Measurements from ENCODE around the gene HSPA2.
"Not testable (repeated sequence)": the region's sequence is repeated elsewhere in the genome, so short reads cannot be mapped to it uniquely, and the experiment has no call there.

HSPA2 gene

DNA sequence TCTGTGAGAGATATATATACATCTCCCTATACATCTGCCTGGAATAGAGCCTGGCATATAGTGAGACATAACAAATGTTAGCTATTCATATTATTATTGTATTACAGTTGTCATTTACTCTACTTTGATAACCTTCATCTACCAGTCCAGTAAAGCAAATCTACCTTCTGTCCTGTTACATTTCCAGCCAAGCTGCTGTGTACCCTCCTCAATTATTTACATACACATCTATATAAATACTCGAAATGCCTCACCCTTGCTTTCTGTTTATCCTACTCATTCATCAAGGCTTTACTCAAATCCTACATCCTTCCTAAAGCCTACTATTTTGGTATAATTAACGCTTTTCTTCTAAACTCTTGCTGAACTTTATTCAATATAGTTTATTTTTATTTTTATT is 27.3 kb upstream of the HSPA2 start:
- no peak overlapping the region for H3K4me3 ChIP-seq (ENCODE audit: low read depth, low read length)

DNA sequence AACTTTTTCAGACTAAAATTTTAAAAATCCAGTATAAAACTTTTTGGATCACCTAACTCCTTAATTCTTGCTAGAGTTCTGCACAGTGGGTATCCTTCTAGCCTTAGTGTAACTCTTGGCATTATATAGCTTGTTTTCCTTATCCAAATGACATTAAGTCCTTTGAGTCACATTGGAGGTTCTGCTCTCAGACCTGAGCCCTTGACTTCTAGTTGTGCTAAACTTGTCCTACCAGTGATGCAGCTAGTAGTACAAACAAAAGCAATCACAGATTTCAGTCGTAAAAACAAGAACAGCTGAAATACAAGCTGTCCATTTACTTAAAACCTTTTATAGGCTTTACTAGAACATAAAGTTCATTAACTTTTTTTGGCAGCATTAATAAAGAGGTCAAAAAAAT is 25.5 kb upstream of the HSPA2 start:
- H3K4me3 ChIP-seq (ENCODE audit: low read depth, low read length), result no peak overlapping the region

DNA sequence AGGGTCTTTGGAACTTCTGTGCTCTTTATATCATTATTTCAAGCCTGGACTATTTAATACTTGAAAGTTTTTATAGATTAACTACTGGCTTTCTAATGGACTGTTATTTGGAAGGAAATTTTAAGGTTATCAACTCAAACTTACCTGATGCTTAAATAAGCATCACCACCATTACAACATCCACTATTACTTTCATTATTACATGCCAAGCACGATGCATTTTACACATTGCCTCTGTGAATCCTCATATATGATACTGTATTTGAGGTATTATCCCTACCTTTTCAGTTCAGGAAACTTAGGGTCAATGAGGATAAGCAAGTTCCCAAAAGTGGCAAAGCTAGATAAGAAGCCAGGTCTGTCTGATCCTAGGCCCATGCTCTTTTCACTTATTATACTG is 23.6 kb upstream of the HSPA2 start:
- H3K4me3 ChIP-seq (ENCODE audit: low read depth, low read length), result no peak overlapping the region

DNA sequence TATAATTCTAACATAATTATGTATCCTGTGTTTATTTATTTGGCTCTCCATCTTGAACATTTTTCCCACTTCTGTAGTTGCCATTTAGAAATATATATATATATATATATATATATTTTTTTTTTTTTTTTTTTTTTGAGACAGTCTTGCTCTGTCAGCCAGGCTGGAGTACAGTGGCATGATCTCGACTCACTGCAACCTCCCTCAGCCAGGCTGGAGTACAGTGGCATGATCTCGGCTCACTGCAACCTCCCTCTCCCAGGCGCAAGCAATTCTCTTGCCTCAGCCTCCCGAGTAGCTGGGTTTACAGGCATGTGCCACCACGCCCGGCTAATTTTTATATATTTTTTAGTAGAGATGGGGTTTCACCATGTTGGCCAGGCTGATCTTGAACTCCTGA is 22.9 kb upstream of the HSPA2 start:
- H3K4me3 ChIP-seq (ENCODE audit: low read depth, low read length), result not testable (repeated sequence)

DNA sequence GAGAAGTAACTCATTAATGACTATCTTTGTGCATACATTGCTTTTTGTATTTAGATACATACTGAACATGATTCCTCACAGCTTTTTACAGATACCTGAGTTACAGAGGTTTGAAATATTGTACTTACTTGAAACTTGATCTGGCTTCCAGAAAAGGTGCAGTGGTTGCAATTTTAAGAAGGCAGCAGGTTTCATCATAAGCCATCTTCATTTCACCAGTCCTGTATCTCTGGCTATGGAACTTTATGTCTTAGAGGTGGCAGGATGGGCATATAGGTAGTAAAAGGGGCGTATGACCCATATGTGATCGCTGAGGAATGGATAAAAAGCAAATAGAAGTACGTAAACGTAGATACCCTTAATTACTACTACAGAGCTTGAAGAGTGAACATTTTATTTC is 22.3 kb upstream of the HSPA2 start:
- H3K4me3 ChIP-seq (ENCODE audit: low read depth, low read length), result no peak overlapping the region

DNA sequence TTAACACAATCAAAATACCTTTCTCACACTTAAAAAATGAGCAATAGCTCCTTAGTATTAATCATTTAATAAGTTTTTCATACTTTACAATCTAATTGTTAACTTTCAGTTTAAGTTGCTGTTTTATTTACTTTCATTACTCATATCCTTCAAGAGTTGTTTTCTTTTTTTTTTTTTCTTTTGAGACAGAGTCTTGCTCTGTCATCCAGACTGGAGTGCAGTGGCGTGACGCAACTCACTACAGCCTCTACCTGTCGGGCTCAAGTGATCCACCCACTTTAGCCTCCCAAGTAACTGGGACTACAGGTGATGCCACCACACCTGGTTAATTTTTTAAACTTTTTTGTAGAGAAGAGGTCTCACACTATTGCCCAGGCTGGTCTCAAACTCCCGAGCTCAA is 19.8 kb upstream of the HSPA2 start:
- H3K4me3 ChIP-seq (ENCODE audit: low read depth, low read length), result no peak overlapping the region

DNA sequence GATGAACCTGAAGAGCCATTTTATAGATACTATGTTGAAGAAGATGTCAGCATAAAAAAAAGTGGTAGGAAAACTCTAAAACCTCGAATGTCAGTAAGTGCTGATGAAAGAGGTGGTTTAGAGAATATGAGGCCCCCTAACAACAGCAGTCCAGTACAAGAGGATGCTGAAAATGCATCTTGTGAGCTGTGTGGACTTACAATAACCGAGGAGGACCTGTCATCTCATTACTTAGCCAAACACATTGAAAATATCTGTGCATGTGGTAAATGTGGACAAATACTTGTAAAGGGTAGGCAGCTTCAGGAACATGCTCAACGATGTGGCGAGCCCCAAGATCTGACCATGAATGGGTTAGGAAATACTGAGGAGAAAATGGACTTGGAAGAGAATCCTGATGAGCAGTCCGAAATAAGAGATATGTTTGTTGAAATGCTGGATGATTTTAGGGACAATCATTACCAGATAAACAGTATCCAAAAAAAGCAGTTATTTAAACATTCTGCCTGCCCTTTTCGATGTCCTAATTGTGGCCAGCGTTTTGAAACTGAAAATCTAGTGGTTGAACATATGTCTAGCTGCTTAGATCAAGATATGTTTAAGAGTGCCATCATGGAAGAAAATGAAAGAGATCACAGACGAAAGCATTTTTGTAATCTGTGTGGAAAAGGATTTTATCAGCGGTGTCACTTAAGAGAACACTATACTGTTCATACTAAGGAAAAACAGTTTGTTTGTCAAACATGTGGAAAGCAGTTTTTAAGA is 17.8 kb upstream of the HSPA2 start:
- no peak overlapping the region for H3K4me3 ChIP-seq (ENCODE audit: low read depth, low read length)

DNA sequence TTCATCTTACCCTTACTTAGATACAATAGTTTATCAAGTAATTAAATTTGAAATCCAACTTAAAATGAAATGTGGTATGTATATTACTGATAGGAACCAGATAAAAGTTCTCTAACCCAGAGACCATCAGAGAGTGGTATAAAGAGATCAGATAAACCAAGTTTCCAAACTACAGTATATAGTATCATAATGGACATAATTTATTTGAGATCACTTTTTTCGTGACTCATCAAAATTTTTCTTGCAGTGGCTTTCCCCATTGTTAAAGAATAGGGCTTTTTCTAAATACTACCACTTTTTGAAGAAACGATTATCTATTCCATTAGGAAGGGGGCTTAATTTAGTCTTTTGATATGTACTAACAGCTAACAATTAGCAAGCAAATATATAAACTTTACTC is 15.2 kb upstream of the HSPA2 start:
- H3K4me3 ChIP-seq (ENCODE audit: low read depth, low read length), result no peak overlapping the region

DNA sequence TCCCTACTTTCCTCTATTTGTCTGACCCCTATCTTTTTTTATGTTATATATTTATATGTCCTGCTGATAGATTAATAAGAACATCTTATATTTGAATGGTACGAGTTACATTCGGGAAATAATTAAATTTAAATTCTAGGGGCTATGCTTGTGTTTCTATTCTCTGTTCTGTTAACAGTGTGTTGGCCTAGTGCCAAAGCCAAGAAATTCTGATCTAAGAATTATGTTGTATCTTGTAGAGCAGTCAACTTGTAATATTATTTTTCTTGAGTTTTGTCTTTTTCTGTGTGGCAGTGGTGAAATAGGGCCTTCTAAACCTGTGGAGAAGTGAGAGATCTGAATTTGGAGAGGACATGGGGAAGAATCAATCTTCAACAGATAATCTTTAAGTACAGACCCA is 9.0 kb upstream of the HSPA2 start:
- no peak overlapping the region for H3K4me3 ChIP-seq (ENCODE audit: low read depth, low read length)

DNA sequence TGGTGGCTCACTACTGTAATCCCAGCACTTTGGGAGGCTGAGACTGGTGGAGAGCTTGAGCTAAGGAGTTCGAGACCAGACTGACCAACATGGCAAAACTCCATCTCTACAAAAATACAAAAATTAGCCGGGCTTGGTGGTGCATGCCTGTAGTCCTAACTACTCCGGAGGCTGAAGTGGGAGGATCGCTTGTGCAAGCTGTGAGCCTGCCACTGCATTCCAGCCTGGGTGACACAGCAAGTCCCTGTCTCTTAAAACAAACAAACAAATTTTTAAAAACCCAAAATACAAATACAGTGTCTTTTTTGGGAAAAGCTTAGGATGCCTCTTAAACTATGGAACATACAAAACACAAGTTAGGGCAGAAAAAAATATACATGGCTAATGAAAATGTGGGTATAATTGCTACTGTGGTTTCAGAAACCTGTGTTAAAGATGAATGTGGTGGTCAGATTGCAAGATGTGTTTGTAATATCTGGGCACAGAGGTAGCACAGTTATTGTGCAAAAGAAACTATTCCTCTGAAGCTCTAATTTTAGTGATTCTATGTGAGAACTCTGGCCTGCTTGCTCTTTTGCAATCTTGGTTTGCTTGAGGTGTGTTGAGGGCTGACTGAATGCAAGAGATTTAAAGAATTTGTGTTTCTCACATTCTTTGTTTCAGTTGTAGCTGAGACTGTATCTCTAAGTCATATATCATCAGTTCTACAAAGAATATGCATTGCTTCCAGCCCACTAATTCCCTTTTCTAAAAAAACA is 3.9 kb upstream of the HSPA2 start:
- H3K4me3 ChIP-seq (ENCODE audit: low read depth, low read length), result no peak overlapping the region

DNA sequence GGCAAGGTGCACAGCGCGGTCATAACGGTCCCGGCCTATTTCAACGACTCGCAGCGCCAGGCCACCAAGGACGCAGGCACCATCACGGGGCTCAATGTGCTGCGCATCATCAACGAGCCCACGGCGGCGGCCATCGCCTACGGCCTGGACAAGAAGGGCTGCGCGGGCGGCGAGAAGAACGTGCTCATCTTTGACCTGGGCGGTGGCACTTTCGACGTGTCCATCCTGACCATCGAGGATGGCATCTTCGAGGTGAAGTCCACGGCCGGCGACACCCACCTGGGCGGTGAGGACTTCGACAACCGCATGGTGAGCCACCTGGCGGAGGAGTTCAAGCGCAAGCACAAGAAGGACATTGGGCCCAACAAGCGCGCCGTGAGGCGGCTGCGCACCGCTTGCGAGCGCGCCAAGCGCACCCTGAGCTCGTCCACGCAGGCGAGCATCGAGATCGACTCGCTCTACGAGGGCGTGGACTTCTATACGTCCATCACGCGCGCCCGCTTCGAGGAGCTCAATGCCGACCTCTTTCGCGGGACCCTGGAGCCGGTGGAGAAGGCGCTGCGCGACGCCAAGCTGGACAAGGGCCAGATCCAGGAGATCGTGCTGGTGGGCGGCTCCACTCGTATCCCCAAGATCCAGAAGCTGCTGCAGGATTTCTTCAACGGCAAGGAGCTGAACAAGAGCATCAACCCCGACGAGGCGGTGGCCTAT is 875 bp downstream of the HSPA2 start:
- no peak overlapping the region for H3K4me3 ChIP-seq (ENCODE audit: low read depth, low read length)

DNA sequence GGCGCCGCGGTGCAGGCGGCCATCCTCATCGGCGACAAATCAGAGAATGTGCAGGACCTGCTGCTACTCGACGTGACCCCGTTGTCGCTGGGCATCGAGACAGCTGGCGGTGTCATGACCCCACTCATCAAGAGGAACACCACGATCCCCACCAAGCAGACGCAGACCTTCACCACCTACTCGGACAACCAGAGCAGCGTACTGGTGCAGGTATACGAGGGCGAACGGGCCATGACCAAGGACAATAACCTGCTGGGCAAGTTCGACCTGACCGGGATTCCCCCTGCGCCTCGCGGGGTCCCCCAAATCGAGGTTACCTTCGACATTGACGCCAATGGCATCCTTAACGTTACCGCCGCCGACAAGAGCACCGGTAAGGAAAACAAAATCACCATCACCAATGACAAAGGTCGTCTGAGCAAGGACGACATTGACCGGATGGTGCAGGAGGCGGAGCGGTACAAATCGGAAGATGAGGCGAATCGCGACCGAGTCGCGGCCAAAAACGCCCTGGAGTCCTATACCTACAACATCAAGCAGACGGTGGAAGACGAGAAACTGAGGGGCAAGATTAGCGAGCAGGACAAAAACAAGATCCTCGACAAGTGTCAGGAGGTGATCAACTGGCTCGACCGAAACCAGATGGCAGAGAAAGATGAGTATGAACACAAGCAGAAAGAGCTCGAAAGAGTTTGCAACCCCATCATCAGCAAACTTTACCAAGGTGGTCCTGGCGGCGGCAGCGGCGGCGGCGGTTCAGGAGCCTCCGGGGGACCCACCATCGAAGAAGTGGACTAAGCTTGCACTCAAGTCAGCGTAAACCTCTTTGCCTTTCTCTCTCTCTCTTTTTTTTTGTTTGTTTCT is 1.7 kb downstream of the HSPA2 start:
- peak overlapping the region; percentile 27 for H3K4me3 ChIP-seq (ENCODE audit: low read depth, low read length)

DNA sequence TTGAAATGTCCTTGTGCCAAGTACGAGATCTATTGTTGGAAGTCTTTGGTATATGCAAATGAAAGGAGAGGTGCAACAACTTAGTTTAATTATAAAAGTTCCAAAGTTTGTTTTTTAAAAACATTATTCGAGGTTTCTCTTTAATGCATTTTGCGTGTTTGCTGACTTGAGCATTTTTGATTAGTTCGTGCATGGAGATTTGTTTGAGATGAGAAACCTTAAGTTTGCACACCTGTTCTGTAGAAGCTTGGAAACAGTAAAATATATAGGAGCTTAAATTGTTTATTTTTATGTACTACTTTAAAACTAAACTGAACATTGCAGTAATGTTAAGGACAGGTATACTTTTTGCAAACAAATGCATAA is 2.3 kb downstream of the HSPA2 start:
- H3K4me3 ChIP-seq (ENCODE audit: low read depth, low read length), result peak overlapping the region; percentile 27

DNA sequence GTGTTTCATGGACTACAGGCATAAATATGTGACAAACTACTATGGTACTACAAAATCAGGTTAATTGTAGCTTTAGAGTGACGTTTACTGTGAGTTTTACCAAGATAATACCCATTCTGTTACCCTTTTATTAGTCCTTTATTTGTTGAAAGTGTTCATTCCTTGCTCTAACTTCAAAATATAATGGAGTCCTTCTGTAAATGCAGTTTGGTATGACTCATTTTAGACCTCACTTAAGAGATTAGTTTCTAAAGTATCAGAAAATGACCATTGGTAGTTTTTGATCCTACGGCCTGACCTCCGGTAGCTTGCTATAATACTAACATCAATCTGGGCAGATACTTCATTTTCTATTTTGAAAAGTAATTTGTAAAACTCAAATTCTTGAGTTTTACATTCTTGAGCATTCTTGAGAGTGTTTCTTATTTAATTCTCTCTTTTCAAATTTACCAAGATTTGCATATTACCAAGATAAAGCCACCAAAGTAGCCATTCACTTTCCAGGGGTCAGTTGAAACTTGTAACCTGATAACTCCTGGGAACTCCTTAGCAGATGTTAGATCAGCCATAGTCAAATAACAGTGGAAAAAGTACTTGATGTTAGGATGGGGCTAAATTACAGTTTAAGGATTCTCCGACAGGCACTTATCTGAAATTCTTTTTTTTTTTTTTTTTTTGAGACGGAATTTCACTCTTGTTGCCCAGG is 4.2 kb downstream of the HSPA2 start:
- no peak overlapping the region for H3K4me3 ChIP-seq (ENCODE audit: low read depth, low read length)

DNA sequence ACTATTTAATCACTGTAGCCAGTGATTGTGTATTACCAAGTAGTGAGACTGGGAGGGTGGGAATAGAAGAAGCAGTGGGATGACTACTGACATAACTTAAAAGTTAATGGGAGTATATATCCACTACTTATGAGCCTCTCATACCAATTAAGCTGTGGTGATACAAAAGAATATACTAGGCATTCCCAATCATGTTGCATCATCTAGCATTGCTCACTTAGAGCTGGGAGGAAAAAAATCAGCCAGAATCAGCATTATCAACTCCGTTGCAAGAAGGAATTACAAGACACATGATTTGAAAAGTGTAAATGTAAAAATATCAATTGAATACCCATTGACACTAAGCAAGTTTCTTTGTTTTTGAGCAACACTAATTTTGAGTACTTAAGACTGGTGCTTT is 8.5 kb downstream of the HSPA2 start:
- no peak overlapping the region for H3K4me3 ChIP-seq (ENCODE audit: low read depth, low read length)

DNA sequence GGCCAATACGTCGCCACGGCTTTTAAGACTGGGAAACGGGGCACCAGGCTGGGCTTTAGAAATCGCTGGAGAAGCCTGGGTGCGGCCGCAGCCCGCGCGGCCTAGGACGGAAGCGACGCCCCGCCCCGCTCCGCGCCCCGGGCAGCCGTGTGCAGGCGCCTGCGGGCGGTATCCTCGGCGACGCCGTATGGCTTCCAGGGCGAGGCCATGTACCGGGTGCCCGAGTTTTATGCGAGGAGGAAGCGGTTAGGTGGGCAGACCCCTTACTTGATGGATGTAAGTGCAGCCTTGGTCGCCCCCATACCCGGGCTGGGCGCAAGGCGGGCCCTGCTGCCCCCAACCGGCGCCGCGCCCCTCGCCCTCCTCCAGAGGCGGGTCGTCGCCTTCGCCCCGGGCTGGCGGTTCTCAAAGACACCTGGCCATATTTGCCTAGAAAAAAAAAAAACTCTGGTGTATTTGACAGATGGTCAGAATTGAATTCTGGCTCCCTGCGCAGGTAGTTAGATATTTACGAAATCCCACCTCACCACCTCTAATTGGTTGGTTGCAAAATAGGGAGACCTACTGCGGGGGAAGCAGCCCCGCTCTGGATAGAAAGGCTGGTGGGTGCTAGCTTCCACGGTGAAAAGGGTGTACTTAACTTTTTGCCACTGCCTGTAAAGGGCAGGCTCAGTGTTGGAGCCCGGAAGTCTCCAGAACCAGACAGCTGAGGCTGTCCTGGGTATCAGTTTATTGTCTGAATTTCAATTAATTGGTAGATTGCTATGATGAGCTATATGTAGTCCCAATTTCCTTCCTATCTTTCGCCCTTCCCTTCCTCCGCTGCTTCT is 9.5 kb downstream of the HSPA2 start, which contains the start of gene PPP1R36:
PPP1R36 (plus strand) TSS at position 171 of the 830 bp plus-strand sequence; CDS start at position 208, 37 bp downstream.
- peak within 1 kb of the TSS; percentile 28 for H3K4me3 ChIP-seq (ENCODE audit: low read depth, low read length)

DNA sequence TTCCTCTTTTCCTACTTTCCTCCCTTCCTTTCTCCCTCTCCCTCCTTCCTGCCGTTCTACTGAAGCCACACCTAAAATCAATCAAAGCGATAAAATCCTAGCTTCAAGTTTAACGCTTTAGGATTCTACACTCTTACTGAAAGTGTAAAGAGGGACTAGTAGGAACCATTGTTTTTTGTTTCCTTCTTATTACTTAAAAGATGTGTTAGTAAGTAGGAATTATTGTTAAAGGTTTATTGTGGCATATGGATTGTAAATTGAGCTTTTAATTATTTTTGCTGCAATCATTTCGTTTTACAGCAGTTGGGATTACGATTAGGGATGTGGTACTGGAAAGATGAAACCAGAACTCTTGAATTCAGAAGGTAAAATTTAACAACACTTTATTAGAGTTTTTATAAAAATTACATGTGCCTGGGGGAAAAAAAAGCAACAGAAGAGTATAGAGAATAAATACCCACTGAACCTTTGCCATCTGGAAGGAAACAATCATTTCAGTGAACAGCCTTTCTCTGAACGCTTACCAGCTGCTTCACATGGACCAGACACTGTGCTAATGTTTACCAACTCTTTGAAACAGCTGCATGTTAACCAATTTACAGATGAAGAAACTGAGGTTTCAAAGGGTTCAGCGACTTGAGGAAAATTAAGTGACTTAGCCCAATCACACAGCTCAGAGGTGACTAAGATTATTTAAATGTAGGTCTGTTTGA is 10.2 kb downstream of the HSPA2 start:
- H3K4me3 ChIP-seq (ENCODE audit: low read depth, low read length), result no peak overlapping the region

DNA sequence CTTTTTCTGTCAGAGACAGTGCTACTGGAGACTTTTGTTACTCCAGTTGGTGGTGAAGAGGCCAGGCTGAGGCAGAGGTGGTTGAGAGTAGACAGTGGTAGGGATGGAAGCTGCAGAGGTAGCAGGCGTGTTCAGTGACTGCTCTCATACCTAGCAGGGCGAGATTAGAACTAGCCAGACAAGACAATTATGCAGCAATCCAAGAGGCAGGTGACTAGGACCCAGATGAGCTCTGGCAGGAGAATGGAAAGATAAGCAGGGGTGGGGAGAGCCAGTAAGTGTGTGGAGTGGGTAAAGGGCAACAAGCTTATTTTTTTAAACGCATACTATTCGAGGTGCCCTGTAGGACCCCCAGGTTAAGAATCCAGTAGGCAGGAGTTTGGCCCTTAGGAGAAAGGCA is 14.0 kb downstream of the HSPA2 start:
- H3K4me3 ChIP-seq (ENCODE audit: low read depth, low read length), result no peak overlapping the region

DNA sequence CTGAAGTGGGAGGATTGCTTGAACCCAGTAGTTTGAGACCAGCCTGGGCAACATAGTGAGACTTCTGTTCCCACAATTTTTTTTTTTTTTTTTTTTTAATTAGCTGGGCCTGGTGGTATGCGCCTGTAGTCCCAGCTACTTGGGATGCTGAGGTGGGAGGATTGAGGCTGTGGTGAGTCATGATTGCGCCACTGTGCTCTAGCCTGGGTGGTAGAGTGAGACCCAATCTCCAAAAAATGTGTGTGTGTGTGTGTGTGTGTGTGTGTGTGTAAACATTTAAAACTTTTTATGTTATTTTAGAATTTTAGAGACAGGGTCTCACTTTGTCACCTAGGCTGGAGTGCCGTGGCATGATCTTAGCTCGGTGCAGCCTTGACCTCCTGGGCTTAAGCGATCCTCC is 16.0 kb downstream of the HSPA2 start:
- no peak overlapping the region for H3K4me3 ChIP-seq (ENCODE audit: low read depth, low read length)
